ENCODE results near the gene WASL.
"Not testable (repeated sequence)": the region's sequence is repeated elsewhere in the genome, so short reads cannot be mapped to it uniquely, and the experiment has no call there.

The WASL gene

DNA sequence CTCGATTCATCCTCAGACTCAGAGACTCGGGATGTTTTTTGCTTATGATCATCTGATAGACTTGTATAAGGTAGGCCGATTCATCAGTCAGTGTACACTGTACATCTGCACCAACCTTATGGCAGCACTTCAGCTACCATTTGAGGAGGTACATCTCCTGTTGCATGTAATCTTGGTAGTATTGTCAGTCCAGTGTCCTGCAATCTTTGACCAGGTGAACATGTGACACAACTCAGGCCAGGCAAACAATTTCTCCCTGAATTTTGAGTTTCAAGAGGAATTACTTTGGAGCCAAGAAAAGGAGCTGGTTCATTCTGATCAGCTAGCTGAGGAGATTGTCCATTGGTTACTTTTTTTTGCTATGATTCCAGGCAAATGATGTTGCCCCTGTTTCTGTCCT is 19.7 kb upstream of the WASL start:
- DNase-seq = no peak

DNA sequence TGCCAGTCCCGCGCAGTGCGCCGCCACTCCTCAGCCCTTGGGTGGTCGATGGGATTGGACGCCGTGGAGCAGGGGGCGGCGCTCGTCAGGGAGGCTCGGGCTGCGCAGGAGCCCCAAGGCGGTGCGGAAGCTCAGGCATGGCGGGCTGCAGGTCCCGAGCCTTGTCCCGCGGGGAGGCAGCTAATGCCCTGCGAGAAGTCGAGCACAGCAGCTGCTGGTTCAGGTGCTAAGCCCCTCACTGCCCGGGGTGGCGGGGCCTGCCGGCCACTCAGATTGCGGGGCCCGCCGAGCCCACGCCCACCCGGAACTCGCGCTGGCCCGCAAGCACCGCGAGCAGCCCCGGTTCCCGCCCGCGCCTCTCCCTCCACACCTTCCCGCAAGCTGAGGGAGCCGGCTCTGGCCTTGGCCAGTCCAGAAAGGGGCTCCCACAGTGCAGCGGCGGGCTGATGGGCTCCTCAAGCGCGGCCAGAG is 14.4 kb upstream of the WASL start:
- DNase-seq = no peak

GRCh38 chr7:123761729-123762128 is 12.9 kb upstream of the WASL start:
- no peak for DNase-seq

DNA sequence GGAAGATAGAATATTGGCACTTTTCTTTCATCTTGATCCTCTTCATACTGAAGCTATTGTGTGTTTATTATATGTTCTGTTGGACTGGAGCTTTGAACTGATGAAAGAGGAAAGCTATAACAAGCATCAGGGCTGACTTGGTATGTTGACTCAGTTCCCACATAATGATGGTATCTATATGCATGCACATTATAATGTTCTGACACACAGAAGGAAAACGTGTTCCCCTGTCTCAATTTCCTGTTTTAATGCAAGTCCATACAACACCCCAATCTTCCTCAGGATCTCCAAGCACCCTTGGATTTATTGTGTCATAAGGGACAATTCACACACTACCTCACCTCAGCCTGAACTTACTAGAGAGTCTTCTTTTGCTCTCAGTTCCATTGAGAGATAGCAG is 8.3 kb upstream of the WASL start:
- no peak for DNase-seq

DNA sequence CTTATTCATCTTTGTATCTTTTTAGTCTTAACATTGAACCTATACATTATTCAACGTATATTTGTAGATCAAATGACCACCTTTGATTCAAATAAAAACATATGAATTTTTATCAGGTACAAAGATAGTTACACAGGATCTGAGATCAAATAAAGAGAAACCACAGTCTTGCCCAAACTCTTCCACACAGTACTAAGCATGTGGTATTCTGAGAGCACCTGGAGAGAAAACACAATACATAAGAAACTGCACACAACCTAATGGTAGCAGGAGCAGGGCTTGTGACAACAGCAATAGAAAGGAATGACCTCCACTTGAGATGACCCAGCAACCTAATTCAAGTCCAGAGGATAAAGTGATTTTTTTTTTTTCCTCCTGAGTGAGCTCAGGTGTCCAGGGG is 6.5 kb upstream of the WASL start:
- DNase-seq = no peak

DNA sequence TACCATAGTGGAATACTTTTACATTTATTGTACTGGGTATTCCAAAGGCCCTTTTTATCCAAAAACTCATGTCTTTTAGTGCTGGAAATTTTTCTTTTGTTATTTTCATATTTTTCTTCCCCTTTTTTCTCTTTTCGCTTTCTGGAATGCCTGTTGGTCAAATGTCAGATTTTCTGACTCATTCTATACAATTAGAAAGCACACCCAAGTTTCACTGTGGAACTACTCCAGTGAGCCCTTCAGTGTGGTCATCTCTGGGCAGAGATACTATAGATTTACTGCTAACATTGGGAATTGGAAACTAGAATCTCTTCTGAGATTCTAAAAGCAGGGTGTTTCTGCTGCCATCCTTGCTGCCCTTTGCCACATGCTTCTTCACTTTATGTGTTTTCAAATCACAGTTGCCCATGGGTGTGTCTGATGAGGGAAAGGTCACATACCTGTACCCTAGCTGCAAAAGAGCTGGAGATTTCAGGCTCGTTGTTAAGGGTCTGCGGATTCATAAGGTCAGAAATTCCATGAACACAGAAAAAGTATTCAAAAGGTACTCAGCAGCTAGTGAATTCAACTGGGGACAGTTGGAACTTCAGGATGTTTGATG is 5.6 kb upstream of the WASL start:
- DNase-seq = no peak

GRCh38 chr7:123752534-123752933 is 3.7 kb upstream of the WASL start:
- DNase-seq = no peak

- no peak for DNase-seq
Observed at GRCh38 chr7:123751821-123752220, 3.0 kb upstream of the WASL start.

- DNase-seq = no peak
Observed at GRCh38 chr7:123750389-123751230, 1.8 kb upstream of the WASL start.

DNA sequence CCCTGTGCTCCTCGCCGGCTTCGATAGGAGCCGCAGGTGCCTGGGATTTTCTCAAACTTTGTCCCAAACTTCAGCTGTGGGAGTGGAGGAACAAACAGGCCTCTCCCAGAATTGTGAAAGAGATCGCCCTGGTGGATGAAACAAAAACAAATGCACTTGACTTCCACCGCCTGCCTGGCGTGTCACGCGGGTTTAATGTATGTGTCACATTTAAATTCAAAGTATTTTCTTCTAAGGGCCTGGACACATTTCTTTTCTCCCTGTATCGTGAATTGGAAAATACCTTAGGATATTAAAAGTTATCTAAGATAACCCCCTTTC is 694 bp upstream of the WASL start:
- DNase-seq = no peak

GRCh38 chr7:123748171-123748733 is 551 bp downstream of the WASL start:
- no peak for DNase-seq

GRCh38 chr7:123747620-123748141 is 1.1 kb downstream of the WASL start:
- peak; percentile 35 for DNase-seq

DNA sequence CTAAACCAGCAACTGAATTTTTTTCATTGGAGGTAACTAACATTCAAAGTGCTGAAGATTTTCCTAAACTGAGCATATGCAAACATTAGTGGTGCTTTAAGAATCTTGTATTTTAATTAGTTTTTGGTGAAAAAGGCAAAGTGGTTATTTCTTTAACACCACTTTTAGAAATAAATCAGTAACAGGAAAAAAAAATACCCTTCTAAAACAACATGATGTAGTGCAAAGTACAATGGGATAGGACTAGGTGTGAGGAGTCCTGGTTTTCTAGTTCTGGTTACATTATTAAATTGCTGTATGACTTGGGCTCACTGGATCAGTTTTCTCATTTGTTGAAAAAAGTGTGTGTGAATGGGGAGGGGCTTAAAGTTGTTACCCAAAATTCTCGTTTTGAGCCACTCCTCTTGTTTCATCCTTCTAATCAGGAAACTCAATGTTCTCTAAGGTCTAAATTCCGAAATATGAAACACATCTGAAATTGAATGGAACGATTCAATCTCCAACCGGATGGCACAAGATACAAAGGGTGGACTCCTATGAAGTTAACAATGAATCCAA is 1.8 kb downstream of the WASL start:
- no peak for DNase-seq

DNA sequence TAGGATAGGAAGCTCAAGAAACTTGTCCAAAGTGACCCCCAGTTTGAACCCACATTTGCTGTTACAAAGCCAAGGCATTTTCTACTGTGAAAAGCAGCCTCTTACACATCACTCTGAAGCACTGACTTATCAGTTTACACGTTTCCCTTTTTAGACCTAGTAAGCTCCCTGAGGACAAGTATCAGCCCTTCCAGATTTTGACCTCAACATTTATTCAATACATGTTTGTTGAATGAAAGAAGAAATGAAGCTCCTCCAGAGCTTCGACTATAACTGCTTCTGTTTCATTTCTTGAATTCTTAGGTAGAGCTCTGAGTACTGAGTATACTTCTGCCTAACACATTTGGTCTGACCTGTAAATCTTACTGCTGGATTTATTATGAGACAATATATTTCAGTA is 2.7 kb downstream of the WASL start:
- DNase-seq = no peak

DNA sequence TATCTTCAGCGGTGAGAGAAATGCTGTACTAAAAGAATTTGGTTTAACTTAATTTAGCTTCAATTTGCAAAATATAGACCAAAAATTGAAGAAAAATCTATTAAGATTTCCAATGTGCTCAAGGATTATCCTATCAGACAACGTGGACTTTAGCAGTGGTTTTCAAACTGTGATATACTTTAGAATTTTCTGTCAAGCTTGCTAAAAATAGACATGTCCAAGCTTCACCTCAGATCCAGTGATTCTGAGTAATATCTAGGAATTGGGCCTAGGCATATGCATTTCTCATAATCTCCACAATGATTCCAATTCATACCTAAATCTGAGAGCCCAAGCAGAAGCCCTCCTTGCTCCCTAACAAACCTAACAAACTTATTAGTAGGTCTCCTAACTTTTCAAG is 3.4 kb downstream of the WASL start:
- no peak for DNase-seq

- no peak for DNase-seq
Observed at GRCh38 chr7:123744416-123744815, 4.4 kb downstream of the WASL start.

- DNase-seq = no peak
Observed at GRCh38 chr7:123741940-123742339, 6.9 kb downstream of the WASL start.

DNA sequence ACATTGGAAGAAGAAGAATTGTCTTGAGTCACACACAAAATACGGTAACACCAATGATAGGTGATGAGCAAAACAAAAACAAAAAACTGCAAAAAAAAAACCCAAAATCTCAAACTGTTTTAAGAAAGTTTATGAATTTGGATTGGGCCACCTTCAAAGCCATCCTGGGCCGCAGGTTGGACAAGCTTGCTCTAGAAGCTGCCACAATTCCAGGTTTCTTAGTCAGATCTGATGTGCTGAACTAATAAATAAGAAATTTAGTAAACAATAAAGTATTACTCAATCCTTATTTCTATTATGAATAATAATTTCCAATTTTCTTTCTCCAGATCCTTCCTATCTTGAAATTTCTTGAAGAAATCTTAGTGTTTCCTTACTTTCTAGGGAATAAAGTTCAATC is 10.0 kb downstream of the WASL start:
- no peak for DNase-seq

DNA sequence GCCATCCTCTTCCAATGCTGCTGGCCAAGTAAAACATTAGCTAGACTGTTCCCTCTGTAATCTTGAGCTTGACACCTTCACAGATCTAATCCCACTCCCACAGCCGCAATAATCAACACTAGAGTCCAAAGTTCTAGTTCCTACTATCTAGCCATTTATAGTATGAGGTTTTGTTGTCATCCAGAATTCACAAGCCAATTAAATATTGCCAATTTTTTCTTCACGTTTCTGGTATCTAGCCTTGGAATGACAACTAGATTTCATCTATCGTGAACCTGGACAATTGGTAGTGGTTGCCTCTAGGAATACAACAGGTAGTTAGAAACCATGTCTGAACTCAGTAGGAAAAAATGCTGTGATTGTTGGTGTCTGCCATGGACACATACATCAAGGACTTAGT is 10.4 kb downstream of the WASL start:
- no peak for DNase-seq

- not testable (repeated sequence) for DNase-seq
Observed at GRCh38 chr7:123737168-123737674, 11.6 kb downstream of the WASL start.

DNA sequence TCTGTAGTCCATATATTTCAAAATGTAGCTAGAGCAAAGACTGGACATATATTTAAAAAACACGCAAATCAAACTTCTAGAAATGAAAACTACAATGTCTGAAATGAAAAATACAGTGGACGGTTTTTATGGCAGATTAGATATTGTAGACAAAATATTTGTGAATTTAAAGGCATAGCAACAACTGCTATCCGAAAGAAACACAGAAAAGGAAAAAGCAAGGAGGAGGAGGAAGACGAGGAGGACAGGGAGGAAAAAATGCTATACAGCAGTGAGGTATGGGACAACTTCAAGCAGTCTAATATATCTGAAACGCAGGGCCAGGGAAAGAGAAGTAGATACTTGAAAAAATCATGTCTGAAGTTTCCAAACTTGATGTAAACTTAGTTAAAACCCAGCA is 13.3 kb downstream of the WASL start:
- DNase-seq = no peak

DNA sequence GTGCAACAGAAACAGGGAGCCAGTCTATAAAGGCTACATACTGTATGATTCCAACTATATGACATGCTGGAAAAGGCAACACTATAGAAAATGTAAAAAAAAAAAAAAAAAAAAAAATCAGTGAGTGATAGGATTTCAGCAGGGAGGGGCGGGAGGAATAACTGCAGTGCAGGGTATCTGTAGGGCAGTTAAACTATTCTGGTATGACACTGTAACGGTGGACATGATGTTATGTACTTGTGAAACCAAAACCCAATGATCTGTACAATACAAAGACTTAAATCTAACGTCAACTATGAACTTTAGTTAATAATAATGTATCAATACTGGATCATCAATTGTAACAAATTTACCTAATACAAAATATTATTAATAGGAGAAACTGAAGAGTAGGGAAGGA is 14.3 kb downstream of the WASL start:
- no peak for DNase-seq

DNA sequence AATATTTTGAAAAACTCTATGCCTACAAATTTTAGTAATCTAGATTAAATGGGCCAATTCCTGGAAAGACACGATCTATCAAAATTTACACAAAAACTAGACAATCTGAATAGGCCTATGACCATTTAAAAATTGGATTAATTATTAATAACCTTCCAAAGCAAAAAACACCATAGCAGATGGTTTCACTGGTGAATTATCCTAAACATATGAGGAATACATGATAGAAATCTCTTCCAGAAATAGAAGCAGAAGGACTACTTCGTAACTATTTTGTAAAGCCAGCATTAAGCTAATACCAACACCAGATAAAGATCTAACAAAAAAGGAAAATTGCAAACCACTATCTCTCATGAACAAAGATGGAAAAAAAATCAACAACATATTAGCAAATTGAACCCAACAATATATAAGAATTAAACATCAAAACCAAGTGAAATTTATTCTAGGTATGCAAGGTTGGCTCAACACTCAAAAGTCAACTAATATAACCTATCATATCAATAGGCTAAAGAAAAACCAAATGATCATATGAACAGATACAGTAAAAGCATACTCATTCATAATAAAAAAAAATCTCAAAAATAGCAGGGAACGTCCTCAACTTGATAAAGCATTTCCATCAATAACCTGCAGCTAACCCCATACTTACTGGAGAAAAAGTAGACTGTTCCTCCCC is 16.3 kb downstream of the WASL start:
- no peak for DNase-seq
